HepG2 (cell line): ENCODE results near the gene FARSB. TPM values are rescaled to one million over a fixed set of nuclear protein-coding genes. Genes with fewer than 3 reads are reported as not detected.

Experiments
- CHD2 ChIP-seq: IDR thresholded peaks from 2 replicates; pipeline ENCODE4 v1.6.1; 2011; ENCODE audit warnings: low read depth, low read length, improper control_type of control experiment
- FOXM1 ChIP-seq: sonication (generic); formaldehyde crosslinking; IDR thresholded peaks from 2 replicates; pipeline ENCODE4 v1.5.0; 2020; ENCODE audit warnings: missing genetic modification reagents
- FOXP1 ChIP-seq, 2 experiments: fragments of 450-650 bp in 1 of 2; IDR thresholded peaks; 2 replicates each; pipeline ENCODE4 v1.6.1; 2017 to 2018; ENCODE audit warnings: antibody characterized with exemption in 1 of 2
- HOXA9 ChIP-seq: sonication (generic); formaldehyde crosslinking; IDR thresholded peaks from 2 replicates; pipeline ENCODE4 v1.8.1; 2022; ENCODE audit warnings: missing genetic modification reagents, mild to moderate bottlenecking, moderate library complexity, borderline replicate concordance
- KDM1A ChIP-seq: IDR thresholded peaks from 2 replicates; pipeline ENCODE4 v1.6.1; 2016; ENCODE audit warnings: missing compliant biosample characterization
- NFYC ChIP-seq: IDR thresholded peaks from 2 replicates; pipeline ENCODE4 v1.6.1; 2016; ENCODE audit warnings: missing genetic modification reagents, missing compliant biosample characterization
- PAF1 ChIP-seq: IDR thresholded peaks from 2 replicates; pipeline ENCODE4 v1.6.1; 2016; ENCODE audit warnings: missing genetic modification reagents, missing compliant biosample characterization
- POLR2AphosphoS5 ChIP-seq: IDR thresholded peaks from 2 replicates; pipeline ENCODE4 v1.6.1; 2012; ENCODE audit warnings: low read depth, low read length
- SATB2 ChIP-seq: sonication (generic); formaldehyde crosslinking; IDR thresholded peaks from 2 replicates; pipeline ENCODE4 v1.5.0; 2020; ENCODE audit warnings: missing genetic modification reagents
- ZBTB1 ChIP-seq: sonication (generic); formaldehyde crosslinking; IDR thresholded peaks from 2 replicates; pipeline ENCODE4 v1.4.0; 2020; ENCODE audit warnings: missing genetic modification reagents, borderline replicate concordance
- ZNF10 ChIP-seq: sonication (generic); formaldehyde crosslinking; IDR thresholded peaks from 2 replicates; pipeline ENCODE4 v1.4.0; 2020; ENCODE audit warnings: mild to moderate bottlenecking, low read depth, missing genetic modification reagents, borderline replicate concordance
- ZNF335 ChIP-seq: sonication (generic); formaldehyde crosslinking; IDR thresholded peaks from 2 replicates; pipeline ENCODE4 v1.4.0; 2020; ENCODE audit warnings: missing genetic modification reagents
- ZNF501 ChIP-seq: sonication (generic); formaldehyde crosslinking; IDR thresholded peaks from 2 replicates; pipeline ENCODE4 v1.5.1; 2020; ENCODE audit warnings: mild to moderate bottlenecking, moderate library complexity, missing genetic modification reagents
- ZNF724P ChIP-seq: sonication (generic); formaldehyde crosslinking; IDR thresholded peaks from 2 replicates; pipeline ENCODE4 v1.8.0; 2022; ENCODE audit warnings: missing genetic modification reagents, borderline replicate concordance
- ZNF776 ChIP-seq: sonication (generic); formaldehyde crosslinking; IDR thresholded peaks from 2 replicates; pipeline ENCODE4 v1.4.0; 2020; ENCODE audit warnings: mild to moderate bottlenecking, missing genetic modification reagents
- ZNF788 ChIP-seq: sonication (generic); formaldehyde crosslinking; IDR thresholded peaks from 2 replicates; pipeline ENCODE4 v1.5.0; 2020; ENCODE audit warnings: mild to moderate bottlenecking, missing genetic modification reagents, borderline replicate concordance
- polyA plus RNA-seq, 8 experiments: library from polyadenylated mRNA; depleted of rRNA in 3 of 8; stranded (reverse) in 7 of 8; unstranded in 1 of 8; fragments of >200 nt; fragmentation: Illumina TruSeq in 4 of 8; extraction: Trizol in 4 of 8; gene quantifications; 2 replicates each; pipeline versions ENCODE4 v1.2.1 to v1.2.3, GENCODE V29; 2011 to 2016; ENCODE audit warnings: low read depth in 4 of 8, missing spikeins in 1 of 8, mixed read lengths in 1 of 8; ENCODE audit not compliant: insufficient read depth in 1 of 8
- total RNA-seq, 5 experiments: library from RNA; depleted of rRNA; stranded (reverse); fragments of >200 nt; fragmentation: Illumina TruSeq; extraction: Trizol; gene quantifications; 2 replicates each; pipeline ENCODE4 v1.2.3, GENCODE V29; 2016; ENCODE audit warnings: low read depth in 1 of 5
- TF ChIP-seq, protein P1 (sequence below): sonication (generic); formaldehyde crosslinking; IDR thresholded peaks from 2 replicates; pipeline ENCODE4 v1.5.1; 2020; ENCODE audit warnings: mild to moderate bottlenecking, missing genetic modification reagents
- TF ChIP-seq, protein P2 (sequence below): sonication (generic); formaldehyde crosslinking; IDR thresholded peaks from 2 replicates; pipeline ENCODE4 v1.5.0; 2020; ENCODE audit warnings: missing genetic modification reagents
- TF ChIP-seq, protein P3 (sequence below): sonication (generic); formaldehyde crosslinking; IDR thresholded peaks from 2 replicates; pipeline ENCODE4; 2020; ENCODE audit warnings: missing genetic modification reagents, mild to moderate bottlenecking, borderline replicate concordance
- TF ChIP-seq, protein P4 (sequence below): sonication (generic); formaldehyde crosslinking; IDR thresholded peaks from 2 replicates; pipeline ENCODE4 v1.4.0; 2020; ENCODE audit warnings: missing genetic modification reagents

FARSB gene
- total and polyA plus RNA-seq, 2 of the 13 experiments (the other 11 are each of a cell fraction or from before 2014, with no cell fraction given): 23.3 to 45.9 TPM

DNA sequence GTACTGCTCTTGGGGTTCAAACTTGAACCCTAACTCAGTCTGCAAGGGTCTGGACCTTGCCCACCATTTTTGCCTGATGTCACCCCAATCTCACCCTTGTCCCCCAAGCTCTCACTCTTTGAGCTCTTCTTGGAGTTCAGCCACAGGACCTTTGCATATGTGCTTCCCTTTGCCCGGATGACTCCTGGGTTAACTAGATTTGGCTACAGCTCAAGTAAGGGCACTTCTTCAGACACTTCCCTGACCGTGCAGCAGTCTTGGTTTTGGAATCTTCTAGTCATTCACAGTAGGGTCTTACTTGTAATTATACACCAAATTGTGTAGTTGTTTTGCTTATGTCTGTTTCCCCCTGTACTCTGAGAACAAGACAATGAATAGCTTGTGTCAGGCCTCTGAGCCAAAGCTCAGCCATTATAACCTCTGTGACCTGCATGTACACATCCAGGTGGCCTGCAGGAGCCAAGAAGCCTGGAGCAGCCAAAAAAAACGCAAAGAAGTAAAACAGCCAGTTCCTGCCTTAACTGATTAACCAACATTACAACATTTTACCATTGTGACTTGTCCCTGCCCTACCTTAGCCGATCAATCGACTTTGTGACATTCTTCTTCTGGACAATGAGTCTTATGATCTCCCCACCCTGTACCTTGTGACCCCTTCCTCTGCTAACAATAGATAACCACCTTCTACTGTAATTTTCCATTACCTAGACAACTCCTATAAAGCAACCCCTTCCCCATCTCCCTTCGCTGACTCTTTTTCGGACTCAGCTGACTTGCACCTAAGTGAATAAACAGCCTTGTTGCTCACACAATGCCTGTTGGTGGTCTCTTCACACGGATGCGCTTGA, 14.5 kb upstream of the FARSB start (continued):
- TF ChIP-seq, protein P1, sequence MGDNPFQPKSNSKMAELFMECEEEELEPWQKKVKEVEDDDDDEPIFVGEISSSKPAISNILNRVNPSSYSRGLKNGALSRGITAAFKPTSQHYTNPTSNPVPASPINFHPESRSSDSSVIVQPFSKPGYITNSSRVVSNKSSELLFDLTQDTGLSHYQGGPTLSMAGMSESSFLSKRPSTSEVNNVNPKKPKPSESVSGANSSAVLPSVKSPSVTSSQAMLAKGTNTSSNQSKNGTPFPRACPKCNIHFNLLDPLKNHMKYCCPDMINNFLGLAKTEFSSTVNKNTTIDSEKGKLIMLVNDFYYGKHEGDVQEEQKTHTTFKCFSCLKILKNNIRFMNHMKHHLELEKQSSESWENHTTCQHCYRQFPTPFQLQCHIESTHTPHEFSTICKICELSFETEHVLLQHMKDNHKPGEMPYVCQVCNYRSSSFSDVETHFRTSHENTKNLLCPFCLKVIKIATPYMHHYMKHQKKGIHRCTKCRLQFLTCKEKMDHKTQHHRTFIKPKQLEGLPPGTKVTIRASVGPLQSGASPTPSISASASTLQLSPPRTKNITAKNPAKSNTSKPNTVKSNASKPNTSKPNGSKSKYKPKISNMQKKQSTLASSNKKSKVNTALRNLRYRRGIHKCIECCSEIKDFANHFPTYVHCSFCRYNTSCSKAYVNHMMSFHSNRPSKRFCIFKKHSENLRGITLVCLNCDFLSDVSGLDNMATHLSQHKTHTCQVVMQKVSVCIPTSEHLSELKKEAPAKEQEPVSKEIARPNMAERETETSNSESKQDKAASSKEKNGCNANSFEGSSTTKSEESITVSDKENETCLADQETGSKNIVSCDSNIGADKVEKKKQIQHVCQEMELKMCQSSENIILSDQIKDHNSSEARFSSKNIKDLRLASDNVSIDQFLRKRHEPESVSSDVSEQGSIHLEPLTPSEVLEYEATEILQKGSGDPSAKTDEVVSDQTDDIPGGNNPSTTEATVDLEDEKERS (CRISPR knock-in tag): no peak
- TF ChIP-seq ZNF788: peak; percentile 30; the same call in 1 of the 2 replicates
- no peak for TF ChIP-seq ZNF724P (CRISPR knock-in tag)
- TF ChIP-seq, protein P2, sequence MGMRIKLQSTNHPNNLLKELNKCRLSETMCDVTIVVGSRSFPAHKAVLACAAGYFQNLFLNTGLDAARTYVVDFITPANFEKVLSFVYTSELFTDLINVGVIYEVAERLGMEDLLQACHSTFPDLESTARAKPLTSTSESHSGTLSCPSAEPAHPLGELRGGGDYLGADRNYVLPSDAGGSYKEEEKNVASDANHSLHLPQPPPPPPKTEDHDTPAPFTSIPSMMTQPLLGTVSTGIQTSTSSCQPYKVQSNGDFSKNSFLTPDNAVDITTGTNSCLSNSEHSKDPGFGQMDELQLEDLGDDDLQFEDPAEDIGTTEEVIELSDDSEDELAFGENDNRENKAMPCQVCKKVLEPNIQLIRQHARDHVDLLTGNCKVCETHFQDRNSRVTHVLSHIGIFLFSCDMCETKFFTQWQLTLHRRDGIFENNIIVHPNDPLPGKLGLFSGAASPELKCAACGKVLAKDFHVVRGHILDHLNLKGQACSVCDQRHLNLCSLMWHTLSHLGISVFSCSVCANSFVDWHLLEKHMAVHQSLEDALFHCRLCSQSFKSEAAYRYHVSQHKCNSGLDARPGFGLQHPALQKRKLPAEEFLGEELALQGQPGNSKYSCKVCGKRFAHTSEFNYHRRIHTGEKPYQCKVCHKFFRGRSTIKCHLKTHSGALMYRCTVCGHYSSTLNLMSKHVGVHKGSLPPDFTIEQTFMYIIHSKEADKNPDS (CRISPR knock-in tag): no peak
- no peak for TF ChIP-seq ZNF776 (CRISPR knock-in tag)
- TF ChIP-seq ZBTB1 (CRISPR knock-in tag): no peak
- TF ChIP-seq, protein P3, sequence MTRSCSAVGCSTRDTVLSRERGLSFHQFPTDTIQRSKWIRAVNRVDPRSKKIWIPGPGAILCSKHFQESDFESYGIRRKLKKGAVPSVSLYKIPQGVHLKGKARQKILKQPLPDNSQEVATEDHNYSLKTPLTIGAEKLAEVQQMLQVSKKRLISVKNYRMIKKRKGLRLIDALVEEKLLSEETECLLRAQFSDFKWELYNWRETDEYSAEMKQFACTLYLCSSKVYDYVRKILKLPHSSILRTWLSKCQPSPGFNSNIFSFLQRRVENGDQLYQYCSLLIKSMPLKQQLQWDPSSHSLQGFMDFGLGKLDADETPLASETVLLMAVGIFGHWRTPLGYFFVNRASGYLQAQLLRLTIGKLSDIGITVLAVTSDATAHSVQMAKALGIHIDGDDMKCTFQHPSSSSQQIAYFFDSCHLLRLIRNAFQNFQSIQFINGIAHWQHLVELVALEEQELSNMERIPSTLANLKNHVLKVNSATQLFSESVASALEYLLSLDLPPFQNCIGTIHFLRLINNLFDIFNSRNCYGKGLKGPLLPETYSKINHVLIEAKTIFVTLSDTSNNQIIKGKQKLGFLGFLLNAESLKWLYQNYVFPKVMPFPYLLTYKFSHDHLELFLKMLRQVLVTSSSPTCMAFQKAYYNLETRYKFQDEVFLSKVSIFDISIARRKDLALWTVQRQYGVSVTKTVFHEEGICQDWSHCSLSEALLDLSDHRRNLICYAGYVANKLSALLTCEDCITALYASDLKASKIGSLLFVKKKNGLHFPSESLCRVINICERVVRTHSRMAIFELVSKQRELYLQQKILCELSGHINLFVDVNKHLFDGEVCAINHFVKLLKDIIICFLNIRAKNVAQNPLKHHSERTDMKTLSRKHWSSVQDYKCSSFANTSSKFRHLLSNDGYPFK (CRISPR knock-in tag): no peak
- TF ChIP-seq, protein P4, sequence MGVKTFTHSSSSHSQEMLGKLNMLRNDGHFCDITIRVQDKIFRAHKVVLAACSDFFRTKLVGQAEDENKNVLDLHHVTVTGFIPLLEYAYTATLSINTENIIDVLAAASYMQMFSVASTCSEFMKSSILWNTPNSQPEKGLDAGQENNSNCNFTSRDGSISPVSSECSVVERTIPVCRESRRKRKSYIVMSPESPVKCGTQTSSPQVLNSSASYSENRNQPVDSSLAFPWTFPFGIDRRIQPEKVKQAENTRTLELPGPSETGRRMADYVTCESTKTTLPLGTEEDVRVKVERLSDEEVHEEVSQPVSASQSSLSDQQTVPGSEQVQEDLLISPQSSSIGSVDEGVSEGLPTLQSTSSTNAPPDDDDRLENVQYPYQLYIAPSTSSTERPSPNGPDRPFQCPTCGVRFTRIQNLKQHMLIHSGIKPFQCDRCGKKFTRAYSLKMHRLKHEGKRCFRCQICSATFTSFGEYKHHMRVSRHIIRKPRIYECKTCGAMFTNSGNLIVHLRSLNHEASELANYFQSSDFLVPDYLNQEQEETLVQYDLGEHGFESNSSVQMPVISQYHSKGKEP (CRISPR knock-in tag): no peak
- 0 out of 2 replicates have a peak, but pooled peaks have one; percentile 14 for TF ChIP-seq POLR2AphosphoS5
- TF ChIP-seq ZNF335: no peak
- no peak for TF ChIP-seq CHD2
- no peak for TF ChIP-seq FOXM1 (CRISPR knock-in tag)
- no peak for TF ChIP-seq PAF1 (CRISPR knock-in tag)
- no peak for TF ChIP-seq HOXA9 (CRISPR knock-in tag)
- TF ChIP-seq FOXP1 (IDR thresholded peaks at IDR 0.05): no peak
- TF ChIP-seq FOXP1 (CRISPR knock-in tag; IDR thresholded peaks at IDR 0.05): 0 out of 2 replicates have a peak, but pooled peaks have one; percentile 7
- no peak for TF ChIP-seq SATB2 (CRISPR knock-in tag)
- peak; percentile 91 for TF ChIP-seq KDM1A (CRISPR knock-in tag)
- no peak for TF ChIP-seq ZNF501 (CRISPR knock-in tag)
- TF ChIP-seq NFYC (CRISPR knock-in tag): no peak
- TF ChIP-seq ZNF10 (CRISPR knock-in tag): no peak
